Neuronal stem cell (in vitro differentiated cells): ENCODE data around the gene CDS1.

Experiments
- DNase-seq: peaks from one replicate; pipeline ENCODE4 v3.0.0-alpha.2; 2013; ENCODE audit warnings: low spot score
- H2AFZ ChIP-seq: one replicate; pipeline ENCODE4 v1.6.1; 2013; ENCODE audit warnings: mild to moderate bottlenecking, low read length, inconsistent platforms
- H2AK5ac ChIP-seq: 2 replicates; pipeline ENCODE4 v1.6.1; 2013; ENCODE audit warnings: low read depth, mild to moderate bottlenecking, inconsistent platforms, low read length, moderate library complexity, mixed read lengths
- H2BK120ac ChIP-seq: 2 replicates; pipeline ENCODE4 v1.6.1; 2013; ENCODE audit warnings: low read depth, mild to moderate bottlenecking, inconsistent platforms, low read length, moderate library complexity, mixed read lengths
- H2BK12ac ChIP-seq: one replicate; pipeline ENCODE4 v1.6.1; 2013; ENCODE audit warnings: low read length, inconsistent platforms
- H2BK15ac ChIP-seq: 2 replicates; pipeline ENCODE4 v1.6.1; 2013; ENCODE audit warnings: mild to moderate bottlenecking, low read length, inconsistent platforms, mixed read lengths
- H2BK5ac ChIP-seq: one replicate; pipeline ENCODE4 v1.6.1; 2013; ENCODE audit warnings: inconsistent platforms, mild to moderate bottlenecking, low read length, moderate library complexity
- H3K14ac ChIP-seq: one replicate; pipeline ENCODE4 v1.6.1; 2013; ENCODE audit warnings: low read length, inconsistent platforms
- H3K18ac ChIP-seq: 2 replicates; pipeline ENCODE4 v1.6.1; 2013; ENCODE audit warnings: low read length, inconsistent platforms
- H3K23ac ChIP-seq: 2 replicates; pipeline ENCODE4 v1.6.1; 2013; ENCODE audit warnings: low read depth, mild to moderate bottlenecking, mixed read lengths, low read length, inconsistent platforms; ENCODE audit not compliant: poor library complexity
- H3K27ac ChIP-seq: replicated peaks from 3 replicates; pipeline ENCODE4 v1.5.1; 2013; ENCODE audit warnings: low read length, inconsistent platforms
- H3K27me3 ChIP-seq, 3 experiments: 2 replicates each; pipeline ENCODE4 v1.6.1; 2013; ENCODE audit warnings: low read length in 3 of 3, mild to moderate bottlenecking in 2 of 3, inconsistent platforms in 1 of 3, low read depth in 1 of 3, mixed read lengths in 1 of 3, moderate library complexity in 1 of 3; ENCODE audit not compliant: control insufficient read depth in 3 of 3, insufficient read depth in 3 of 3
- H3K36me3 ChIP-seq, 2 donors: replicated peaks in 1 of 2; 2 replicates each; pipeline ENCODE4 v1.6.1; 2013; ENCODE audit warnings: low read length in 2 of 2; ENCODE audit not compliant: control insufficient read depth in 2 of 2, insufficient read depth in 2 of 2
- H3K4ac ChIP-seq: 2 replicates; pipeline ENCODE4 v1.6.1; 2013; ENCODE audit warnings: inconsistent platforms, mild to moderate bottlenecking, low read length, moderate library complexity
- H3K4me1 ChIP-seq, 2 donors: 1 replicate in 1 of 2; 2 replicates in 1 of 2; pipeline ENCODE4 v1.6.1; 2013; ENCODE audit warnings: low read length in 2 of 2, low read depth in 1 of 2; ENCODE audit not compliant: control insufficient read depth in 2 of 2, insufficient read depth in 1 of 2
- H3K4me2 ChIP-seq: one replicate; pipeline ENCODE4 v1.6.1; 2013; ENCODE audit warnings: mild to moderate bottlenecking, low read length, inconsistent platforms; ENCODE audit not compliant: insufficient read depth, poor library complexity, severe bottlenecking
- H3K4me3 ChIP-seq, 2 donors: 2 replicates each; pipeline ENCODE4 v1.5.1; 2013; ENCODE audit warnings: low read length in 2 of 2, mild to moderate bottlenecking in 2 of 2, inconsistent platforms in 1 of 2, moderate library complexity in 1 of 2
- H3K79me1 ChIP-seq: one replicate; pipeline ENCODE4 v1.6.1; 2013; ENCODE audit warnings: low read depth, mild to moderate bottlenecking, inconsistent platforms, low read length, moderate library complexity
- H3K9ac ChIP-seq: one replicate; pipeline ENCODE4 v1.6.1; 2013; ENCODE audit warnings: mild to moderate bottlenecking, low read depth, low read length, inconsistent platforms; ENCODE audit not compliant: poor library complexity
- H3K9me3 ChIP-seq, 2 donors: replicated peaks in 1 of 2; 2 replicates each; pipeline versions ENCODE3 to v1.6.1; 2013; ENCODE audit warnings: low read length in 2 of 2, mild to moderate bottlenecking in 2 of 2, inconsistent platforms in 1 of 2, low read depth in 1 of 2, mixed read lengths in 1 of 2, moderate library complexity in 1 of 2; ENCODE audit not compliant: control insufficient read depth in 2 of 2, insufficient read depth in 1 of 2
- H4K8ac ChIP-seq: one replicate; pipeline ENCODE4 v1.6.1; 2013; ENCODE audit warnings: low read depth, mild to moderate bottlenecking, inconsistent platforms, low read length, moderate library complexity
- H4K91ac ChIP-seq: one replicate; pipeline ENCODE4 v1.6.1; 2013; ENCODE audit warnings: low read length, low read depth, mild to moderate bottlenecking, inconsistent platforms; ENCODE audit not compliant: poor library complexity
- WGBS, 2 donors: extraction: QIAGEN DNeasy Blood & Tissue Kit; methylation state at CpG; one replicate each; pipeline ENCODE4 v1.1.7; 2013; ENCODE audit warnings: missing lambda C conversion rate in 2 of 2, mixed read lengths in 1 of 2; ENCODE audit not compliant: insufficient read length in 2 of 2, insufficient replicate concordance in 1 of 2; ENCODE audit errors: extremely low coverage in 2 of 2; 5-methylcytosine and 5-hydroxymethylcytosine counted together

The CDS1 gene

DNA sequence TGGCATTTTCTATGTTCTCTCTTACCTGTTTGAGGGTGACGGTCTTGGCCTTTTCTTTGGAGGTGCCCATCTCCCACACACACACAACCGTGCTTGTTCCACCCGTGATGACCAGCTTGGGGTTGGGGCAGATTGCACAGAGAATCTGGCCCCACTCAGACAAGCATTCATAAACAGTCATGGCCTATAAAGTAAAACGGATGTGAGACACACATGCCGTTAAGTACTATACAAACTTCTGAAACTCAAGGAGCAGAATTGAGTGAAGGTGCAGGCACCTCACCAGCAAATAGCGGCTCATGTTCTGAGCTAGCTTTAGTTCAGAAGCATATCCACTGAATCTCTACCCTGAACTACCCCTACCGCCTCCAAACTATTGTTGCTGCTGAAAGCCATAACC is 107.6 kb downstream of the CDS1 start:
- WGBS, 2 donors: no CpG with 5 or more reads among the region's 7 CpGs
- no peak overlapping the region for H2BK12ac ChIP-seq
- no peak for DNase-seq
- peaks cover 18 to 92% of the 10 kb centered on the region in 2 donors for H3K36me3 ChIP-seq
- H2AK5ac ChIP-seq: no peak overlapping the region
- H3K18ac ChIP-seq: no peak overlapping the region
- H4K91ac ChIP-seq: no peak overlapping the region
- no peaks in the 10 kb centered on the region for H3K9me3 ChIP-seq
- H4K8ac ChIP-seq: no peak overlapping the region
- H3K4me1 ChIP-seq: no peaks in the 10 kb centered on the region
- H3K23ac ChIP-seq: no peak overlapping the region
- no peak overlapping the region for H2BK5ac ChIP-seq
- no peaks in the 10 kb centered on the region for H3K27me3 ChIP-seq
- H3K9ac ChIP-seq: no peak overlapping the region
- no peak overlapping the region for H3K27ac ChIP-seq
- H2AFZ ChIP-seq: no peak overlapping the region
- no peaks in the 10 kb centered on the region for H3K79me1 ChIP-seq
- no peak overlapping the region for H3K4ac ChIP-seq
- H3K4me2 ChIP-seq: no peak overlapping the region
- no peak overlapping the region for H2BK120ac ChIP-seq
- no peak overlapping the region for H2BK15ac ChIP-seq
- no peak overlapping the region for H3K4me3 ChIP-seq
- no peak overlapping the region for H3K14ac ChIP-seq

DNA sequence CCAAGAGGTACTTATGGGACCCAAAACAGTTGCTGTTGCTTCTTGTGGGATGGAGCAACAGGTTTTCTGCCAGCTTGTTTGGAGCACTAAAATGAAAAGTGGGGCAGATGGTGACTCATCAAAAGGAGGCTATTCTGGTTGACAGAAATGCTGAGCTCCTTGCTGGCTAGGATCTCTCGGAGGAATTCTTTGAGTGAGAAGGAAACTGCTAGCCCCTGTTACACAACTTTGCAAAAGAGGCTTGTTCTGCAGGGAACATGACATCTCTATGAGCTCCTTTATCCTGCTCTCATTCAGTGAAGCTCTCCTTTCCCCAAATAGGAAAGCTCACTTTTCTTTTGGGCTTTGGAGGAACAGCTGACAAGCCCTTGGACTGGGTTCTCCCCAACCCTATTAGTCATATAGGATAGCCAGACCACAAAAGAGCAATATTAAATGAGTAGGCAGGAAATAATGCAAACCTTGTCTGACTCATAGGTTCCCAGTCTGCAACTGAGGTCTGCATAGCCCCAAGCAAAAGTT is 108.3 kb downstream of the CDS1 start:
- H3K79me1 ChIP-seq: no peaks in the 10 kb centered on the region
- H3K9me3 ChIP-seq: no peaks in the 10 kb centered on the region
- H3K27me3 ChIP-seq: no peaks in the 10 kb centered on the region
- no peak overlapping the region for H4K8ac ChIP-seq
- no peak overlapping the region for H4K91ac ChIP-seq
- H3K23ac ChIP-seq: no peak overlapping the region
- no peak overlapping the region for H3K4me2 ChIP-seq
- WGBS, 2 donors: no CpG with 5 or more reads among the region's 1 CpG
- no peaks in the 10 kb centered on the region for H3K4me1 ChIP-seq
- H2BK120ac ChIP-seq: no peak overlapping the region
- no peak overlapping the region for H2BK12ac ChIP-seq
- H3K14ac ChIP-seq: no peak overlapping the region
- no peak overlapping the region for H2BK15ac ChIP-seq
- DNase-seq: no peak
- no peak overlapping the region for H2AK5ac ChIP-seq
- no peak overlapping the region for H3K18ac ChIP-seq
- H3K4ac ChIP-seq: no peak overlapping the region
- no peak overlapping the region for H3K9ac ChIP-seq
- no peak overlapping the region for H2AFZ ChIP-seq
- no peak overlapping the region for H2BK5ac ChIP-seq
- no peak overlapping the region for H3K4me3 ChIP-seq
- H3K36me3 ChIP-seq: peaks cover 18 to 95% of the 10 kb centered on the region in 2 donors
- H3K27ac ChIP-seq: no peak overlapping the region

DNA sequence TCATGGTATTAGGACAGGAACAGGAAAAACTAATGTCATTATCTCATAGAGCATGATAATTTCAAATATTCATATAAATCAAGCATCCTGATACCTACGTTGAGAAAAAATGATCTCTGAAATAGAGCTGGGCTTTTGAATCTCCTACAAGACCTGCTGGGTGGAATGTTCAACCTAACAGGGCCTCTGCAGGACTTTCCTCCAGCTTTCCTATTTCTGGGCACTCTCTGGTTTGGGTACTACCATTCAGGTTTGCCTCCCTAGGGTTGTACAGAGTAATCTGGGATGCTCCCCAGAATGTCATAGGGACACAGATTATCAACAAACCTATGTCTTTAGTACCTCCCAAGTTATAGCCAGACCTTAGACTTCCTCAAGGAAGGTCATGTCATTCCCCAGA is 108.9 kb downstream of the CDS1 start:
- Histone ChIP-seq H3K18ac (no peak overlapping the region), H3K14ac (no peak overlapping the region), H2BK12ac (no peak overlapping the region), H4K91ac (no peak overlapping the region), H3K4me2 (no peak overlapping the region), H3K36me3 (peaks cover 14 to 95% of the 10 kb centered on the region in 2 donors), H2BK5ac (no peak overlapping the region), H3K27me3 (no peaks in the 10 kb centered on the region), H3K79me1 (no peaks in the 10 kb centered on the region), H3K4ac (no peak overlapping the region), H4K8ac (no peak overlapping the region), H3K23ac (no peak overlapping the region), H3K9ac (no peak overlapping the region), H3K4me3 (no peak overlapping the region), H2AFZ (no peak overlapping the region), H2BK15ac (no peak overlapping the region), H3K27ac (no peak overlapping the region), H3K9me3 (no peaks in the 10 kb centered on the region), H2BK120ac (no peak overlapping the region), H3K4me1 (no peaks in the 10 kb centered on the region), H2AK5ac (no peak overlapping the region)
- no peak for DNase-seq
- no CpG with 5 or more reads among the region's 1 CpG for WGBS, 2 donors

DNA sequence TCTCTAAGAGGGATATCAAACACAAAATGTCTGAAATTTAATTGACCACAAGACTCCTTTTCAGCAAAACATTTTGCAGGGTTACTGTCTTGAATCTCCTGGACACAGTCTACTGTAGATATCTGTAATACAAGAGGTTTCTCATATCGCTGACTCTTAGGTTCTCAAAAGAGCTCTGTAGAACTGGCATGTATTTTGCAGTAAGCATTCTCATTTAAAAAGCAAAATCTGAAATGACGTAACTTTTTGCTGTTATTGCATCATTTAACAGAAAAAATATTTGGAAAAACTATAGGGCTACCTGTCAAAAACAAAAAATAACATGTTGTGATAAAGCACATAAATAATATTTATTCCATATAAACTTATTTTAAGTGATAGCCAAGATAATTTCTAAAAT is 114.2 kb downstream of the CDS1 start:
- H3K18ac ChIP-seq: no peak overlapping the region
- H3K9me3 ChIP-seq: no peaks in the 10 kb centered on the region
- no peak overlapping the region for H3K4ac ChIP-seq
- no peak overlapping the region for H3K14ac ChIP-seq
- H2BK5ac ChIP-seq: no peak overlapping the region
- no peak for DNase-seq
- no CpG with 5 or more reads among the region's 2 CpGs for WGBS, 2 donors
- no peak overlapping the region for H2AK5ac ChIP-seq
- H3K4me3 ChIP-seq: no peak overlapping the region
- H2BK15ac ChIP-seq: no peak overlapping the region
- H3K27ac ChIP-seq: no peak overlapping the region
- no peak overlapping the region for H2AFZ ChIP-seq
- H4K91ac ChIP-seq: no peak overlapping the region
- no peak overlapping the region for H3K9ac ChIP-seq
- H3K4me1 ChIP-seq: no peaks in the 10 kb centered on the region
- no peaks in the 10 kb centered on the region for H3K79me1 ChIP-seq
- no peak overlapping the region for H3K4me2 ChIP-seq
- no peak overlapping the region for H4K8ac ChIP-seq
- no peak overlapping the region for H3K23ac ChIP-seq
- no peak overlapping the region for H2BK12ac ChIP-seq
- no peak overlapping the region for H2BK120ac ChIP-seq
- peaks cover 9 to 96% of the 10 kb centered on the region in 2 donors for H3K36me3 ChIP-seq
- H3K27me3 ChIP-seq: no peaks in the 10 kb centered on the region
